Hair follicular keratinocyte (primary cell): ENCODE data around the gene ATAT1. TPM values are rescaled to one million over a fixed set of nuclear protein-coding genes. Genes with fewer than 3 reads are reported as not detected.

Experiments used
- total RNA-seq: library from RNA; depleted of rRNA; stranded (reverse); fragments of >200 nt; gene quantifications from 2 replicates; pipeline ENCODE4 v1.2.3, GENCODE V29; 2015

ATAT1 gene
- total RNA-seq = 1.6 and 6.2 TPM in 2 replicates

DNA sequence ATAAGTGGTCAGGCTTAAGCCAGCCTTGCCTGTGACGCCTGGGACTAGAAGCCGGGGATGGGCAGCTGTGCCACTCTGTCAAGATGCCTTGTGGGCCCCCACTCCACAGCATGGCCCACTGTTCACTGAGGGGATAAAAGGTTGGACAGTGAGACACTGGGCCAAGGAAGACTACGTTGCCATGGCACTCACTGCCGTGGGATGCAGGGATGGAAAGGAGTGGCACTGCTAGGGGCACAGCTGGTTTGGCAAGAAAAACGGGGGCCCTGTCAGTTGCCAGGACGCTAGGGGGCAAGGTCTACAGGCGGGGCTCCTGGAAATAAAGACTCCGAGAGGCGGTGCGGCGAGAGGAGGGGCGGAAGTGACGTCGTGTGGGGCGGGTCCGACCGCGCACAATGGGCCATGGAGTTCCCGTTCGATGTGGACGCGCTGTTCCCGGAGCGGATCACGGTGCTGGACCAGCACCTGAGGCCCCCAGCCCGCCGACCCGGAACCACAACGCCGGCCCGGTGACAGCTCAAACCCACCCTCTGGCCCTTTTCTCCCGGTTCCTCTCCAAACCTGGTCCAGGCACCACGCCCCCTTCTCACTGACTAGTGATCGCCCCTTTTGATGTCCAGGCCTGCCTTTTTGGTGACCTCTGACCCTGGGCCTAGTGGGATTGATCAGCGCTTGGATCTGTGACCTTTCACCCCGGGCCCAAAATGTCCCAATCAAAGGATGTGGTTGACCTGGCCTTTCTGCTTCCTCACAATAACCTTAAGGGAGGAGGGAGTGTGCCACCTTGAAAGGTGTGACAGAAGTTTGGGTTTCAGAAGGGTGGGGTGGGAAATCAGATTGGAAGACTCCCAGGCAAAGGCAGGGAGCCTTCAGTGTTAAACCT, at the start of gene ATAT1:
TSS of gene ATAT1 (plus strand) at position 391 of the 883 bp plus-strand sequence.

DNA sequence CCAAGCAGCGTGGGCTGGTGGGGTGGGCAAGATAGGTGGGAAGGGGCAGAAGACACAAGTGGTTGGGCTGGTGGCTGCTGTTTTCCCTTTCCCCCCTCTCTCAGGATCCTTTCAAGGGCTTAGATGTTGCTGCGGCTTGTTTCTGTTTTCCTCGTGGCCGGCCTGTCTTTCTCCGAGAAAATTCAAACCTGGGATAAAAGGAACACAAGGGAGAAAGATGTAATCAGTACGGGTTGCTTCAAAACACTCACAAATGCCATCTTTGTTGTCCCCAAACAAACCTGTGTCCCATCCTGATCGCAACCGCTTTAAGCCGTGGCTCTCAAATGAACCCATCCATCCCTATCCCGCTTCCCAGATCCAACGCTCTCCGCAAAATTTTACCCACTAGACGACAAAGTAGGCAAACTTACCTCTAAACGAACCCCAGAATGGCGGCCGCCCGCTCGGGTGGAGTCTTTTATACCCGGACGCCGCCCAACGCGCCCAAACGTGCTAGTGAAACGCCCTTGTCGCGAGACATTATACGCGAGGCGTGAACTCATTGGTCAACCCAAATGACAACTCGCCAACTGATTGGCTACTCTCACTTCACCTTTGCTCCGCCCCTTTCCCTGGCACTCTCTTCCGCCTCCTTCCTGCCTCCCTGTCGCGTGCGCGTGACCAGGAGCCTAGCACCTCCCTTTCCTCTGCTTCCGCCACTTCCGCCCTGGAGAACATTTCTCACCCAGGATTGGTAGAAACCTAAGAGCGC, 9.7 kb upstream of the ATAT1 start, which contains the start of gene PPP1R10:
TSS of gene PPP1R10 (minus strand) at position 433 of the 754 bp plus-strand sequence. CDS start 7,299 bp downstream, outside the sequence.

DNA sequence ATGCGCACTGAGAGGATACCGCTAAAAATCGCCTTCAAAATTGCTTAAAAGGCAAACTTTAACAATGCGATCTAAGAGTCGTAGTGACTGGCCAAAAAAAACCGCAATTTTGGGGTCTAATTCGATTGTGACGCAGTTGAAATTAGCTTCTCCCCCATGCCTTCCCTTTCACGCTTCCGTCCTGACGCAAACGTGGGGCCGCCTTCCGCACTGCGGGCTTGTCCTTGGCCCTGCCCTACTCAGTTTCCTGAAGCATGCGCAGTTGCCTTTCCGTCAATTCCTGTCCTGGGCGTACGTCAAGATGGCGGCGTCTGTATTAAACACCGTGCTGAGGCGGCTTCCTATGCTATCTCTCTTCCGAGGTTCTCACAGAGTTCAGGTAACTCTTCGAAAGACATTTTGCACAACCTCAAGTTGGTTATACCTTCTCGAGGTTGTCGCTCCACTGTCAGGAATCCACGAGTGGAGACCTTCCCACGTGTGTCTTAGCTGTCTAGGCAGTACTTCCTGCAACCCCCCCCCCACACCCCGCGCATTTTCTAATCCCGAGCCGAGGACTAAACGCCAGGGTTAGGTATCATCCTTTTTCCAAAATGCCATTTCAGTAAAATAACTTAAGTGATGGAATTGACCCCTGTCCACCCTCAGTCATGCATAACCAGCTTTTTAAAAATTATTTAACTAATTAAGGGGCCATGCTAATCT, 9.0 kb upstream of the ATAT1 start, which contains the start of gene MRPS18B:
TSS of gene MRPS18B (plus strand) at position 276 of the 705 bp plus-strand sequence. CDS start at position 302, 26 bp downstream.

DNA sequence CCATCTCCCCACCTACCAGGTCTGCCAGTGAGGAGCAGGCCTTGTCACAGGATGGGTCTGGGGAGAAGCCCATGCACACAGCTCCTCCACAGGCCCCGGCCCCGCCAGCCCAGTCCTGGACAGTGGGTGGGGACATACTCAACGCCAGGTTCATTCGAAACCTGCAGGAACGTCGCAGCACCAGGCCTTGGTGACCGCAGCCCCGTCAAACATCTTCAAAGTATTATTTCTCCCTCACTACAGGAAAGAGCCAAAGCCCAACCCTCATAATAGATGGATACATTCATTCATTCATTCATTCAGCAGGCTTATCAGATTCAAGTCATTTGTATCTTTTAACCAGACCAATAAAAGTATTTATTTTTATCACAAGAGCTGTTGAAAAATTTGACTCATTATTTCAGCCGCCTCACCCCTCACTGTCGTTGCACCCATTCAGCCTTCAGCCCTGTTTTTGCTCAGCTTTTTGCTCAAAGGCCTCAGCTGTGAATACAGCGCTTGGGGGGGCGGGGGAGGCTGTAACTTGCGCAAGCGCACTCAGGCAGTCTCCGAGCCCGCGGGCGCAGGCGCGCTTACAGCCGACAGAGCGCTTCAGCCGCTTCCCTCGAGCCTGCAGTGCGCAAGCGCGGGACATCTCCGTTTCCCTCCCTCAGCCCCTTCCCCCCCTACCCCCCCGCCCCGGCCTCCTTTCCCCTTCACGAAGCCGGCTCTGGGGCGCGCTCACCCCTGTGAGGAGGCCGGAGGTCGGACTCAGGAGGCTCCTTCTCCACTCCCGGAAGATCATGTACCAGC, 20.0 kb downstream of the ATAT1 start, which contains the start of gene C6orf136:
TSS of gene C6orf136 (plus strand) at position 684 of the 792 bp plus-strand sequence. CDS start at position 783, 99 bp downstream.

DNA sequence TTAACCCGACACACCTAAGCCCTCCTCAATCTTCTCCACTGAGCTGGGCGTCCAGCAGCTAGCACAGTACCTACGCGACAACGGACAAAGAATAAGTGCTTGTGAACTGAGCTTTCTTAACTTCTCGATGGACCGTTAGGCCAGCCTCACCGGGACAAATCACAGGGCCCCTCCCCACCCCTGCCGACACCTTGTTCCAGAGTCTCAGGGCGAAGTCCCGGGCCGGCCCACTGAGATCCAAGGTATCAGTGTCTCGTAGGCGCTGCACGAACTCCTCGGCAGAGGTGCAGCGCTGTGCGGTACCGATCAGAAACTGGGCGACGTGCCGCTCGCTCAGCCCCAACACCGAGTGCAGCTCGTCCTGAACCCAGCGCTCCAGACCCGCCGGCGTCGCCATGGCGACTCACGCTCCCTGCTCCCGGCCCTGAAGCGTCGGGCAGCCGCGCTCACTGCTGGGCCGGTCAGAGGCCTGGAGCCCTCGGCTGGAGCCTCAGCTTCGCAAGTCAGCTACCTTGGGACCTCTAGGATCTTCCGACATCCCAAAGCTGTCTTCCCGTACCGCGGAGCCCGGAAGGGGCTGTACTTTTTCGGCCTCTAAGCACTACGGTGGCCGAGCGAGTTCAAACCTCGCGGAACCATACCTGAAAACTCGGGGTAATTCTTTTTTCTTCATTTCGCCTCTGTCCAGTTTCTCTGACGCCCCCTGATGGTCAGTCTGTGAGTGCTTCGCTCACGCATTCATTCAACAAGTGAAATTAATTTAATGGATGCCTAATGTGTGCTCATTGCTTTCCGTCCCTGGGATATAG, 46.0 kb downstream of the ATAT1 start, which contains the start of gene DHX16:
TSS of gene DHX16 (minus strand) at position 562 of the 809 bp plus-strand sequence. CDS start at position 397, 165 bp downstream.

DNA sequence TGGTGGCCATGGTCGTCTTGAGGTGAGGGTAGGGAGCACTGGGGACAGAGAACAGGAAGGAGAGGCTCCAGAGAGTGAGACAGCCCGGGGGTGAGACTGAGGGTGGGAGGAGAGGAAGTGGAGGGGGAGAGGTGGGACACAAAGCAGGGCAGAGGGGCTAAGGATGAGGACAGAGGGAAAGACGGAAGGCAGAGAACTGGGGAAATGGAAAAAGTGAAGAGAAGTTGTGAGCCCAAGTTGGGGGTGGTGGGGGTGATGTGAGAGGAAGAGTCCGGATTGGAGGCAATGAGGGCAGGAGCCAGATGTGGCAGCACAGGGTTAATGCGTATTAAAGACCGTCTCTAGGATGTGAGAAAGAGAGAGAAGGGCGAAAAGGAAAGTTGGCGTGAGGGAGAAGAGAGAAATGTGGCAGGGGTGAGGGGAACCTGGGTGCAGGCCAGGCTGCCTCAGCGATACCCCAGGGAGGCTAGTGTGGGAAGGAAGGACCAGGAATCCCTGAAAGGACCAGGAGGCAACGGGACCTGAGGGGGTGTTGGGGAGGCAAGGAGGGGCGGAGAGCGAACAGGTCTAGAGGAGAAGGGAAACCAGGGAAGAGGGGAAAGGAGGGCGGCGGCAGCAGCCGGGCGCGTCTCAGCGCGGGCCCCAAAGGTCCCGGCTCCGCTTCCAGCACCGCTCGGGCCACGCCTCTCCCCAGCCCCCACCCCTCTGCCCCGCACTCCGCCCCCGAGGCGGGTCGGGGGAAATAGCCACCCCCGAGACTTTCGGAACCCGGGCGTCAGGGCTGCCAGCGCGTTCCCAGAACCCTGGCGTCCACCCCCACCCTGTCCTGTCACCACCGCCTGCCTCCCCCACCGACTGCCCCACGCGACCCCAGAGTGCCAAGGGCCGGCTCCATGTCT, 59.6 kb downstream of the ATAT1 start, which contains the start of gene PPP1R18:
TSS of gene PPP1R18 (minus strand) at position 637 of the 899 bp plus-strand sequence. CDS start at position 10, 627 bp downstream.

DNA sequence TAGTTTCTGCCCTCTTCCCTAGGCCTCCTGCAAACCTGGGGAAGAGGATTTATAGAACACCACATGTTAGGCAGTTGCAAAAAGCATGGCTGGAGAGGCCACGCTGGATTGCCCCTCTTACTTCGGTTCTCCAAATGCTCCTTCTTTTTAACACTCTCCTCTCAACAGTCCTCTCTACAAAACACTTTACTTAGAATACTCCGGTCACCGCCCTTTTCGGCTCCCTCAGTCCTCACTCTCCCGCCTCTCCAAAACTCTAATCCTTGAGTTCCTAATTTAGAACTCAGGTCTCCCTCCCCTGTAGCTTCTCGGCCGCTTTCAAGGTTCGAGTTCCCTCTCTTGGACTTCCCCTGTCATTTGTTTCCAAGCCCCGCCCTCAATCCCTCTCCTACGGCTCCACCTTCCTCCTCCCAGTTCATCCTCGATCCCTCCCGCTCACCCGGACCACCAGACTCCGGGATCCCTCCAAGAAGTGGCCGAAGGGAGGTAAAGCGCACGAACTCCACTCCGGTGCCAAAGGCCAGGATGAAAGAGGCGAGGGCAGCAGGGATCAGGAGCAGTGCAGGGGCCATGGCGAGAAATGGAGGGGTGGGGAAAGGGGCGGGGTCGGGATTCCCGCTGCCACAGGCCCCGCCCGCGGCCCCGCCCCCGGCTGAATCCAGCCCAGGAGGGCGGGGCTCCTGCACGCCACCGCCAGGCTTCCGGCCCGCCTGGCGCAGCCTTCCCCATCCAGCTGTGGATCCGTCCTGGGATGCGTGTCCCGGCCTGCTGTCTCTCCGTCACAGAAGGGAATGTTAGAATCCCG, 63.9 kb downstream of the ATAT1 start, which contains the start of gene NRM:
TSS of gene NRM (minus strand) at position 582 of the 805 bp plus-strand sequence. CDS start at position 572, 10 bp downstream.

Other genes with a start within 250 kb of the ATAT1 start
- 122 and 194 TPM in 2 replicates for gene HLA-E, start 137.4 kb upstream of the ATAT1 start, total RNA-seq
- 39.2 and 43.2 TPM in 2 replicates for gene GNL1, start 70.4 kb upstream of the ATAT1 start, total RNA-seq
- 2.3 and 4.0 TPM in 2 replicates for gene PRR3, start 69.6 kb upstream of the ATAT1 start, total RNA-seq
- gene ABCF1, start 55.4 kb upstream of the ATAT1 start, total RNA-seq = 34.5 and 41.9 TPM in 2 replicates
- 24.8 and 31.6 TPM in 2 replicates for gene PPP1R10, start 9.6 kb upstream of the ATAT1 start, total RNA-seq
- gene MRPS18B, start 9.0 kb upstream of the ATAT1 start, total RNA-seq = 62.8 and 82.6 TPM in 2 replicates
- 6.1 and 10.6 TPM in 2 replicates for gene C6orf136, start 20.3 kb downstream of the ATAT1 start, total RNA-seq
- gene DHX16, start 46.1 kb downstream of the ATAT1 start, total RNA-seq = 19.4 and 33.6 TPM in 2 replicates
- gene PPP1R18, start 59.8 kb downstream of the ATAT1 start, total RNA-seq = 75.3 and 97.1 TPM in 2 replicates
- 7.4 and 12.4 TPM in 2 replicates for gene NRM, start 64.1 kb downstream of the ATAT1 start, total RNA-seq
- 9.9 and 17.6 TPM in 2 replicates for gene MDC1, start 90.4 kb downstream of the ATAT1 start, total RNA-seq
- 521 and 1,018 TPM in 2 replicates for gene TUBB, start 93.5 kb downstream of the ATAT1 start, total RNA-seq
- 26.1 and 35.9 TPM in 2 replicates for gene FLOT1, start 115.8 kb downstream of the ATAT1 start, total RNA-seq
- 518 and 821 TPM in 2 replicates for gene IER3, start 117.7 kb downstream of the ATAT1 start, total RNA-seq